Measurements from ENCODE around the gene SARDH.
"Not testable (repeated sequence)": the region's sequence is repeated elsewhere in the genome, so short reads cannot be mapped to it uniquely, and the experiment has no call there.

- TF ChIP-seq CTCF (IDR thresholded peaks at IDR 0.05; ENCODE audit: low read length); EZH2 (IDR thresholded peaks at IDR 0.05; ENCODE audit: borderline replicate concordance, low read length): not testable (repeated sequence)
These were observed 62.4 kb downstream of the SARDH start for GRCh38 chr9:133675796-133676195.
